Measurements from ENCODE around the gene FOLR2.
"Not testable (repeated sequence)": the region's sequence is repeated elsewhere in the genome, so short reads cannot be mapped to it uniquely, and the experiment has no call there.

FOLR2 gene

DNA sequence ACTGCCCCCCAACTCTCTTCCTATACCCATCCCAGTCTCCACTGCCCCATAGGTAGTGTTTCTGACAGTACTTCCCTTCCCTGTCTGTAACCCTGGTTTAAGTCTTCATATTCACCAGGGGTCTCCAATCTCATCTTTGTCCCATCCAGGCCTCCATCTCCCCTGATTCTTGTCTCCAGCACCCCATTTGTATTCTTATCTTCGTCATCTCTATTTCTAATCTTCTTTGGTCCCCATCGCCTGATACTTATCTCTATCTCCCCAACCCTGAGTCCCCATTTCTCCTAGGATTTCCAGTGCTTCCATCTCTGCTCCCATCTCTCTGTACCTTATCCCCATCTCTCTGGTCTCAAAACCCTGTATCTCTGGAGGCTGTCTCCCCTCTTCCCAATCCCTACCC, 25.5 kb downstream of the FOLR2 start:
- DNase-seq = no peak

DNA sequence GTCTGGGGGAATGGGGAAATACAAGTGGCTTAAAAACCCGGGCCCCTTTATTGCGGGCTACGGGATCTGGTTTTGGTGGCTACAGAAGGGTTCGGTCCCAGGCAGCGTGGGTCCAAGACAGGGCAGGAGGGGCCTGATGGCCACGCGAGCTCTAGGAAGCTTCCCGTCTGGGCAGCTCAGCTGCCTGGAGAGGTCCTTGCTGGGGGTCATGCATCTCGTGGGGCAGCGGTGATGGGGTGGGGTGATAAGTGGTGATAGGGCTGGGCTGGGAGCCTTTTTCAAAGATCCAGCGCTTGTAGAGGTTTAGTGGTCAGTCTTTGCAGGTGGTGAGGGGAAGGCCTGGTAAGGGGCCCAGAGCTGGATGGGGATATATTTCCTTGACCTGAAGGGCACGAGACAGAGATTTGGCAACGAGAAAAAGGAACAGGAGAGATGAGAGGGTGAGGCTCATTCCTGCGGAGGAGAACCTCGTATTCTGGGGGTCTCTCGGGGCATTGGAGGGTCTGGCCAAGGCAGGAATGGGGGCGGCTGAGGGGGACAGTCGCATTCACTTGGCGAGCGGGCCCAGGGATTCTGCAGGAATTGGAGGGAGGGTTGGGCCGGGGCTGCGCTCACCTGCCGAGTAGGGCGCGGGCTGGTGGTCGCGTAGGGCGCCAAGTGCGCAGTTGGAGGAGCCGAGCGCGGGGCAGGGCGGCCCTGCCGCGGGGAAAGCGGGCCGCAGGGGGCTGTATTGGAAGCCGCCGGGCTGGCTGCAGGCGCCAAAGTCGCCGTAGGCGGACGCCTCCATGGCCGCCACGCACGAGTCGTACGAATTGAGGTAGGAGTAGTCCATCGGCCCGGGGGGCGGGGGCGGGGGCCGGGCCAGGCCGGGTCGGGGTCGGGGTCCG, 26.8 kb downstream of the FOLR2 start:
- DNase-seq = no peak

DNA sequence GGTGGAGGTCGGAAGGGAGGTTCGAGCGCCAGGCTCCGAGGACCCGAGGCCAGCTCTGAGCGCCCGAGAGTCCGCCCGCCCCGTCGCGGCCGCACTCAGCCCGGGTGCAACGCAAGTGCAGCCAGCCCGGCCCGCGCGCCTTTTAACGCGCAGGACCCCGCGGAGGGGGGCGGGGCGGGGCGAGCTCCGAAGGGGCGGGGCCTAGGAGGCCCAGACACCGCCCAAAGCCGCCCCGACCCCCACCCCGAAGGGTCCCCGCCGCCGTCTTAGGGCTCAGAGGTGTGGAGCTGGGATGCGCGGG, 27.4 kb downstream of the FOLR2 start, which contains the start of gene PHOX2A:
Gene PHOX2A, minus strand, starts transcription at position 117 of the 301 bp plus-strand sequence. CDS start 172 bp downstream, outside the sequence.
- DNase-seq = no peak

DNA sequence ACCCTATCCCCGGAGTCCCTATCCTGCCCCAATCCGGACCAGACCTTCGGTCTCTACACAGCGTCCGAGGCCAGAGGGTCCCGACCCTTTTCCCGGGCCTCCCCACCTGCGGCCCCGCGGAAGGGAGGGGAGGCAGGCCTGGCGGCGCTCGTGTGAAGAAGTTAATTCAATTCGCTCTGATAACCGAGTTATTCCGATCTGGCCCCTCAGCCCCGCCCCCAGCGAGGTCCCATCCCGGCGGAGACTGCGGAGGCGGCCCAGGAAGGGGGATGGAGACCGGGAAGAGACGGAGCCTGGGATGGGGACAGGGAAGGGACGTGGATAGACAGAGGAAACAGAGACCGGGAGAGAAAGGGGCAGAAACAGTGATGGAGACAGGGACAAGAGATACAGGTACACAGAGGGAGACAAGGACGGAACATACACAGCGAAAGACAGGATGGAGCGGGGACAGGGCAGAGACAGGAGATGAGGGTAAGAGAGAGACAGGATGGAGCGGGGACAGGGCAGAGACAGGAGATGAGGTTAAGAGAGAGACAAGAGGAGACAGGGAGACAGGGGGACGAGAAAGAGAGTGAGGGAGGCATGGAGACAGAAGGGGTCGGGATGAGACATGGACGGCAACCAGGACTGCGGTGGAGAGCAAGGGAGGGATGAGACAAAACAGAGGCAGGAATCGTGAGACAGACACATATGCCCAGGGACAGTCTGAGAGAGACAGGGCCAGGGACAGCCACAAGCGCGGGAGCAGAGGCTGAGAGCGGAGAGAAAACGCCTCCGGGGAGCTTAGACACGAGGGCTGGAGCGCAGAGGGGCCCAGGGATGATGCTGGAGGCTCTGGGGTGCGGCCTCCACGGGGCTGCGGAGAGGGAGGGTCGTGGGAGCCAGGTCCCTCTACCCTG, 28.0 kb downstream of the FOLR2 start:
- no peak for DNase-seq

DNA sequence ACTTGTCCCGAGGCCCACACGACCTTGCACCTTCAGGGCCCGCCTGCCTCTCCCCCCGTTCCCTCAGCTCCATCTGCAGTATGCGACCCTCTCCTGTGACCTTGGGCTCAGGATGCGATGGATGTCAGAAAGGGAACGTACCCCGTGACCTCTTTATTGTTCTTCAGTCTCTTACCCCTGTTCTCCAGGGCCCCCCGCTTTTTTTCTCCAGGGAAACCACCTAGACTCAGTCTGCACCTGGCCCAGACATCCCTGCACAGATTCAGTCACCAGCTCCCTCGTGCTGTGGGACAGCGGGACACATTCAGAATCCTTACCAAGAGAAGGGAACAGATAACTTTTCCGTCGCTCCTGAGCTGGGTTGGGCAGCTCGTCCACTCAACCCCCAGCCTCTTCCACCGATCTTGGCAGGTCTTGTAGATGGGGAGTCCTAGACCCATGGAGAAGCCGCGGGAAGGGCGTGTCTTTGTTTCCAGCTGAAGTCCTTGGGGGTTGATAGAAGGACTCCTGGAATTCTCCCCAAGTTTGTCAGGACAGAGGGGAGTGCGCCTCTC, 28.7 kb downstream of the FOLR2 start:
- DNase-seq = no peak

DNA sequence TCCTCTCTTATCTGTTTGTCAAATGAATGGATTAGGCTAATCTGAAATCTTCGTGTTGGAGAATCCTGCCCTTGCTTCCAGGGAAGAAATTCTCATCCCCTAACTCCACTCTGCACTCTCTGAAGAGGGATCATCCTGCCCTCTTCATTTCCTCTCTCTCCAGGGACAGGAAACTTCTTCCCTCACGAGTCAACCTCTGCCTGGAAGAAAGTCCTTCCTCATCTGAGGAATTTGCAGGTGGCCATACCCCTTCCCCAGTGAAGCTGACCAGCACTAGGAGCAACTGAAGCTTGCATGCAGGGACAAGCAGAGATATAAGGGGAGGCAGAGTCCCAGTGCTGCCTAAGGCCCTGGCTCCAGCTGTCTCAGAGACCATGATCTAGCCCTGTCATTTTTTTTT, 31.0 kb downstream of the FOLR2 start:
- DNase-seq = no peak

DNA sequence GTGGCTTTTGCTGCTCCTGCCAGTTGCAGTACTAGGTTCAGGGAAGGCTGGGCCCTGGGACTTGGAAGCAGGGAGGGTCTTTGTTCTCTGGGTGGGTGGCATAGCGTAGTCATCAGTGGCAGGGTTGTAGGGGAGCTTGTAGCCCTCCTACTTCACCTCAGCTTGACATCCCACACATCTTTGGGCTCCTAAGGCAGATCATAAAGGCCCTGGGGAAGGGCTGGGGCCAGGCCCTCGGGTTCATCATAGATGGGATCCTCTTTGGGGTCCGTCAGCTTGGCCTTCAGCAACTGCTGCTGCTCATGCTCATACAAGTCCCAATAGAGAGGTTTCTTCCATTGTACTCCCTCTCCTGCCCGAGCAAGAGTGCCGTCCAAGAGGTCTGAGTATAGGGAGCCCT, 33.4 kb downstream of the FOLR2 start:
- no peak for DNase-seq

DNA sequence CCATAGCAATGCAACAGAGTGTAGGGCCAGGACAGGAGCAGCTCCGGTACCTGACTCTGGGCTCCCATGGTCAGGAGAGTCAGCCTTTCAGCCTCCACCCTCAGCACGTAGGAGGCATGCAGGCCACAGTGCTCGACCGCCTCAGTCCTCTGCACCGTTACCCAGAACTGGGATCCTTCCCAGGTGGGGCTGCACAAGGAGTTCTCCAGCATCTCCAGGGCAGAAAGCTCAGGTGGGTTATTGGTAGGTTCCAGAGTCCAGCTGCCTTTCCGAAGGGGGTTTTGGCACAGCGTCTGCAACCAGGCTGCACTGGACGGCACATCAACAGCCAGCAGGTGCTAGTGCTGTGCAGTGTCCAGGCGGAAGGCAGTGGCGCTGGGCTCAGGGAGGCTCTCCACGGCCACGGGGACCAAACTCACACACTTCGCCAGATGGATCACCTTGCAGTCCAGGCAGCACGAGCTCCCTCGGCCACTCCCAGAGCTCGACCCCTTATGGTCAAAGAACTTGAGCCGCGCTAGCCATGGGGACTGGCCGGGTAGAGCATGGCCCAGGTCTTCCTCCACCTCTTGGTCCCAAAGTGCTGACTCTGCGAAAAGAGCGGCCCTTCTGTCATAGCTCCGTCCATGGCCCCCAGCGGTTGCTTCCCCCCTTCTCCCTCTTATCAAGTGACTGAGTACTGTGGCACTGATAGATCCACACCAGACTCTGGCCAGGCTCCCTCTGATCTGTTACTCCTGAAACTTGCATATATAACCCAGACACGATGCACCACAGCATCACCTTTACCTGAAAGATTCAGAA, 34.3 kb downstream of the FOLR2 start:
- no peak for DNase-seq

DNA sequence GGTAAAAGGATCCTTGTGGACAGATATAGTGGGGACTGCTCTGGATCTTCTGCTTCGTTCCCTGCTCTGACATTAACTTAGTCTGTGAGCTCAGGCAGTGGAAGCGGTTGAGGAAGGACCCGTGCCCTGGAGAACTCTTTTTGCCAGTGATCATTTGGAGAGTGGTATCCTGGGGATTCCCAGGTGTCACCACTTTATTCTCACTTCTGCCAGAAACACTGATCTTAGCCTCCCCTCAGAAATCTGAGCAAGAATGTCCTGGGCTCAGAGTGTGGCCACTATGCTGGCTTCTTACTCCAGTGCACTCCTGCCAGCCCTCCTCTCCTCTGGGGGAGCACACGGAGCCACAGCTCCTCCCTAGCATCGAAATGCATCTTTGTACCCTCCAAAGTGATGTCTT, 35.0 kb downstream of the FOLR2 start:
- no peak for DNase-seq

DNA sequence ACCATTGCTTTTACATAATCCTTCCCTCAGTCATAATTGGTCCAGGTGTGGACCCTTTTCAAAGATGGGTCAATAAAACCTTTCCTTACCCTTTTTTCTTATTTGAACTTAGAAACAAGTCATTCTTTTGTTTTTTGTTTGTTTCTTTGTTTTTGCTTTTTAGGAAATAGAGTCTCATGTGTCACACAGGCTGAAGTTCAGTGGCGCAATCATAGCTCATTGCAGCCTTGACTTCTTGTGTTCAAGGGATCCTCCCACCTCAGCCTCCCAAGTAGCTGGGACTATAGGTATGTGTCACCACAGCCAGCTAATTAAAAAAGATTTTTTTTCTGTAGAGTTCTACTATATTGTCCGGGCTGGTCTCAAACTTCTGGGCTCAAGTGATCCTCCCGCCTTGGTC, 36.8 kb downstream of the FOLR2 start:
- DNase-seq = no peak

DNA sequence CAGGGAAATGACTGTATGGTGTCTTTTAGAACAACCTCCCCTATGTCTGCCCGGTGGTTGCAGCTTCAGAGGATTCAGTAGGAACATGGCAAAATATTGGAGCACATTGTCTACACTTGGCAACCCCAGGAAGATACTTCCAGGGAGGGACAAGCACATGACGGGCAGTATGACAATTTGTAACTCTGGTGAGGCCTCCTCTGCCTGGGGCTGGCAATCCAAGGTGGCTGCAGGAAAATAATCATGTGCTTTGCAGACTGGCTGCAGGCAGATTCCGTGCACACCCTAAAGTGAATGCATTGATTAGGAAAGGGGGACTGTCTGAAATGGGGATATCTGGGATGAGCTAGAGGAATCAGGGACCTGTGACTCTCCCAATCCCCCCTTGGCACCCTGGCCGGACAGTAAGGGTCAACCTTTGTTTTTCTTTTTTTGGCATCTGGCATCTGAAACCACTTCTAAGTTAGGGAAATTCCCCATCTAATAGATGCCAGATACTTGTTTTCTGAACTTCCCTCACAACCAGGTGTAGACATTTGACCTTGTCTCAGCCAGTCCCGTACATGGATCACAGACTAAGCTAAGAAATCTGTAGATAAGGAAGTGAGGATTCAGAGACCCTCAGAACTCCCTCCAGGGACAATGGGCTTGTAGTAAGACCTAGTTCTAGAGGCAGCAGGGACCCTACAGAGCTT, 37.9 kb downstream of the FOLR2 start:
- no peak for DNase-seq

DNA sequence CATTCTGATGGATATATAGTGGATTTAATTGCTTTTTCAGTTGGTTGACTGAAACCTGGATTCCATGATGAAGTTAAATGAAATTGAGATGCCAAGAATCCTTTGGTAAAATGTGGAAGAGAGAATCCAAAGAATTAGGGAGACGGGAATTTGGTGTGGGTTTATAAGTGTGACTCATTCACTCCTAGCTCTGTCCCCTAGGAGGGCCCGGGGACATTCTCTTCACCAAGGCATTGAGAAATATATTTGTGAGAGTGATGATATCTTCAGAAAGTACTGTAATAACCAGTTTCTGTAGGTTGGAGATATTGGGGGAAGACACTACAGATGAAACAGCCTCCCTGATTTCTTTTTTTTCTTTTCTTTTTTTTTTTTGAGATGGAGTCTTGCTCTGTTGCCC, 41.0 kb downstream of the FOLR2 start:
- no peak for DNase-seq

DNA sequence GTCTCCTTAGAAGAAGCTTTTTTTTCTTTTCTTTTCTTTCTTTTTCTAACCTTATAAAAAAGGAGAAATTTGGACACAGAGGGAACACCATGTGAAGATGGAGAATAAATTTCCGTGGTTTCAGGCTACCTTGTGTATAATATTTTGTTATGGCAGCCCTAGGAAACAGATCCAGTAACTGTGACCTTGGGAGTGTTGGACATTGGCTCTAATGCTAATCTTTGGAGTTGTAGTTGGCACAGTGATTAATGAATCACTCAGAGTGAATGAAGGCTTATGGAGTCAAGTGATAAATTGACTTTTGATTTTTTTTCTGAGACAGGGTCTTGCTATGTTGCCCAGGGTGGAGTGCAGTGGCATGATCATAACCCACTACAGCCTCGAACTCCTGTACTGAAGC, 42.9 kb downstream of the FOLR2 start:
- DNase-seq = no peak

DNA sequence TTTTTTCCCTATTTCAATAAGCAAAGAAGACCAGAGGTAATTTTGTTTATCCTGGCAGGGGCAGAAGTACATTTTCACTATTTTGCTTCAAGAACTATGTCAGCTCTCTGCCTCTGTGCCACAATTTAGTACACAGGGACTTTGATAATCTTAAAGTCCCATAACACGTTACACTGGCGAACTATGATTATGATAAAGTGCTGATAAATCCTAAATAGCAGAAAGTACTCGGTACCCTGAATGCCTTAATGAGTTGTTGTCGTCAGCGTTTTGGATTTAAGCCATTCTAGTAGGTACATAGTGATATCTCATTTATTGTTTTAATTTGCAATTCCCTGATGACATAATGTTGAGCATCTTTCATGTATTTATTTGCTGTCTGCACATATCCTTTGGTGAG, 44.0 kb downstream of the FOLR2 start:
- DNase-seq = no peak

DNA sequence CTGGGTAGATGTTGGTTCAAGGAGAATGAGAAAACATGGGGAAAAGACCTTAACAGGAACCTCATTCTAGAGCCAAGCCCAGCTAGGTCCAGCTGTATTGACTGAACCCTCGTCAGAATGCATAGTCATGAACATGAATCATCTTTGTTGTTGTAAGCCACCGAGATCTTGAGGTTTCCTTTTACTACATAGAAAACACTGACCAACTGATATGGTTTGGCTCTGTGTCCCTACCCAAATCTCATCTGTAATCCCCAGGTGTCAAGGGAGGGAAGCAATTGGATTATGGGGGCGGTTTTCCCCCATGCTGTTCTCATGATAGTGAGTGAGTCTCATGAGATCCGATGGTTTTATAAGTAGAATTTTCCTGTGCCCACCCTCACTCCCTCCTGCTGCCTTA, 46.8 kb downstream of the FOLR2 start:
- no peak for DNase-seq

DNA sequence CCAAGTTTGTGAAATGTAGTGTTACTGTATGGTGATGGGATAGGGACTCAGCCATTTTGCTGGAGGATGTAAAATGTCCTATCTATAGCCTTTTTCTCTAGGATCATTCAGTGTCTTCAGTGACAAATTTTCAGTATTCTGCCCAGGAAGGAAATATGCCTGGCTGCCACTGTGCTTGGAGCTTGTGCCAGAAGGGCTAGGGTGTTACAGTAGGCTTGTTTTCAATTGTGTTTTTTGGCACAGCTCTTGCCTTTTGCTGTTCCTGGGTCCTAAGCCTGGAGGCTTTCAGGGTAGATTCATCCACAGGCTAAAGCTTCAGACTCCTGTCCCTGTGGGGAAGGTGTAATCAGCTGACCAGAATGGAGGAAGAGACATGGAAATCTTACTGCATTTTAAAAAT, 49.4 kb downstream of the FOLR2 start:
- DNase-seq = no peak

DNA sequence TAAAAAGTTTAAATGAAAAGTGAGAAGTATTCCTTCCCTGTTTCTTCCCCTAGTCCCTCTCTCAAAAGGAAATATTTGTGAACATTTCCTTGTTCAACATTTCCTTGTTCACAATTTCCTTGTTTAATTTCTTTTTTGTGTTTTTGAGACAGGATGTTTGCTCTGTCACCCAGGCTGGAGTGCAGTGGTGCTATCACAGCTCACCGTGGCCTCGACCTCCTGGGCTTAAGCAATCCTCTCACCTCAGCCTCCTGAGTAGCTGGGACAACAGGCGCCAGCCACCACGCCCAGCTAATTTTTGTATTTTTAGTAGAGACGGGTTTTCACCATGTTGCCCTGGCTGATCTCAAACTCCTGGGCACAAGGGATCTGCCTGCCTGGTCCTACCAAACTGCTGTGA, 50.4 kb downstream of the FOLR2 start:
- DNase-seq = not testable (repeated sequence)

DNA sequence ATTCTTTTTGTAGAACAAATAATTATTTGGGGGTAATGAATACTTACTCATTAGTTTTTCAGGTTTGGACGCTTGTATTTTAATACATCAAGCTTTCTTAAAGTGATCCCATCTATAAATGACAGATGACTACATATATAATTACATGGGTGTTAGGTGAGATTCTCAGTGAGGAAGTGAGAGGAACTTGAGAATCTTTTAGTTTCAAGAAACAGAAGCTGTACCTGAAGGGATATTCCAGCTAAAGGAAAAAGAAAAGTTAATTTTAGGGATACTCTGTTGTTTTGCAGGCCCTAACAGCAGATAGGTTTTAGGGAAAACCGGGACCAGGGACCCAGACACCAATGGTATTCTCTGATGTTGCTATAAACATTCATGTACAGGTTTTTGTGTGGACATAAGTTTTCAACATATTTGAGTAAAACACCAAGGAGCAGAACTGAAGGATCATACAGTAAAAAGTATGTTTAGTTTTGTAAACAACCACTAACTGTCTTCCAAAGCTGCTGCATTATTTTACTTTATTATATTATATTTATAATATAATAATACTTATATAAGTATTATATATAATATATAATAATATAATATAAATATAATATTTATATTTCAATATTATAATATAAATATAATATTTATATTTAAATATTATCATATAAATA, 51.5 kb downstream of the FOLR2 start:
- DNase-seq = no peak

Measured in central memory CD4-positive, alpha-beta T cell (primary cell).